CD4-positive, alpha-beta T cell treated with Interleukin-1 beta for 1 hour (primary cell): ENCODE data around the gene CD151.

Experiments
- DNase-seq, 2 donors: peaks; one replicate each; pipeline ENCODE4 v3.0.0-alpha.2; 2020 to 2022

CD151 gene

GRCh38 chr11:859394-860131 lies 26.8 kb downstream of the CD151 start:
- DNase-seq = no peak

- DNase-seq = no peak
These were observed 27.7 kb downstream of the CD151 start for GRCh38 chr11:860234-861104.

DNA sequence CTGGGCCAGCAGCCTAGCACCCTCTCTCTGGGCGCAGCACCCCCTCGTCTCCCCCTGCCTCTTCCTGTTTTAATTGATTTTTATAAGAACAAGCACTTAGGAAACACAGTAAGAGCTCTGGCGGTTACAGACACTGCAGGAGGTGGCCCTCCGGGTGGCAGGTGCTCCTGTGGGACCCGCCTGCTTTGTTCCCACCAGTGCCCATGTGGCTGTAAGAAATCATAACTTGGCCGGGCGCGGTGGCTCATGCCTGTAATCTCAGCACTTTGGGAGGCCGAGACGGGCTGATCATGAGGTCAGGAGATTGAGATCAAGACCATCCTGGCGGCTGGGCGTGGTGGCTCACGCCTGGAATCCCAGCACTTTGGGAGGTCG lies 28.3 kb downstream of the CD151 start:
- DNase-seq = no peak

DNA sequence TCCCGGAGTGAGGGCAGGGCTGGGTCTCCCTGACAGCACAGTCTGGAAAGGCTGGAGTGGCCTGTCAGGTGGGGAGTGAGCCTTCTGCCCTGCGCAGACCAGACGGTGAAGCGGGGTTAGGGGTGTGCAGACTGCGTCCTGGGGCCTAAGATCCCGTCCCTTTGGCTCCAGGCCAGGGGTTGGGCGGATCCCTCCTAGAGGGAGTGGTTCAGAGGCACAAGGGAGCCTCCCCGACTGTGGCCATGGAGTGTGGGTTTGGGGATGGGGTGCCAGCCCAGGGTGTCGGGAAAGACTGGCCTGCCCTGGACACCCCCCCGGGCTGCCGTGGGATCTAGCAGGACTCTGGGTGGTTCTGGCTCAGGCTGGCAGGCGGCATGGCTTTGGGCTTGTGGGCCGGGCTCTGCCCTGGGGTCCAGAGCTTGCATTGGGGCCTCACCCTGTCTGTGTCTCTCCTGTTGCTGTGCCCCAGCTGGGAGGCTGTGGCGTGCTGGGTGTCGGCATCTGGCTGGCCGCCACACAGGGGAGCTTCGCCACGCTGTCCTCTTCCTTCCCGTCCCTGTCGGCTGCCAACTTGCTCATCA lies 29.4 kb downstream of the CD151 start:
- no peak for DNase-seq

GRCh38 chr11:862696-863022 lies 29.9 kb downstream of the CD151 start:
- no peak for DNase-seq

DNA sequence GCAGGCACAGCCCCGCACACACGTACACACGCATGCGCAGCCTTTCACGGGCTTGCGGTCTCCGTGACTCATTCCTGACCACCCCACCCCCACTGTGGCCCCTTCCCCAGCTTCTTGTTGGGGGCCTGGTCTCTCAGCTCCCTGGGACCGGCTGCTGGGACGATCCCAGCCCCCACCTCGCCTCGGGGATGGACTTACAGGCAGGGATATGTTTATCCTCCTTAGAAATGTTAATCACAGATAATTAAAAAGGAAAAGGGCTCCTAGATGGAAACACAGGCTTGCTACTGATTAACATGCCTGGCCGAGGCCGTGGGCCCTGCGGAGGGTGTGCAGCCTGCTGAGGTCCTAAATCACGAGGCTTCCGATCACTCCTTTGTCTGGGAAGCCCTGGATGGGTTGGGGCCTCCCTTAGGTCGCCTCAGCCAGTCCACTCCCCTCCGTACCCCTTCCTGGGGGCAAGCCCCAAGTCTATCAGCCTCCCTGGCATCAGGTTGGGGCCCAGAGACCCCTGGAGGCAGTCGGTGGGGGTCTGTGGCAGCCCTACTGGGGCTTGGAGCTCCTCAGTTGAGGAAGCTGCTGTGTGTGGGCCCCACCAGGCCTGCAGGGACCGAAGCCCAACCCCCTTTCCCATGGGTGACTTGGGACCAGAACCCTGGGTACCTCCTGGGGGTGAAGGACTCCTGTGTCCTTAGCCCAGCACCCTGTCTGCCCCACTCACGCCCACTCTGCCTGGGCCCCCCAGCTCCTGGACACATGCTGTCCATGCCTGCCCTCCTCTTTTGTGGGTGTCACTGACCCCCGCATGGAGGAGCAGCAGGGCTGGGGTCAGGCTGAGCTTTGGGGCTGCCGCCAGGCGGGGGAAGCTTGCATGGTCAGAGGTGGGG lies 30.5 kb downstream of the CD151 start:
- DNase-seq = no peak

DNA sequence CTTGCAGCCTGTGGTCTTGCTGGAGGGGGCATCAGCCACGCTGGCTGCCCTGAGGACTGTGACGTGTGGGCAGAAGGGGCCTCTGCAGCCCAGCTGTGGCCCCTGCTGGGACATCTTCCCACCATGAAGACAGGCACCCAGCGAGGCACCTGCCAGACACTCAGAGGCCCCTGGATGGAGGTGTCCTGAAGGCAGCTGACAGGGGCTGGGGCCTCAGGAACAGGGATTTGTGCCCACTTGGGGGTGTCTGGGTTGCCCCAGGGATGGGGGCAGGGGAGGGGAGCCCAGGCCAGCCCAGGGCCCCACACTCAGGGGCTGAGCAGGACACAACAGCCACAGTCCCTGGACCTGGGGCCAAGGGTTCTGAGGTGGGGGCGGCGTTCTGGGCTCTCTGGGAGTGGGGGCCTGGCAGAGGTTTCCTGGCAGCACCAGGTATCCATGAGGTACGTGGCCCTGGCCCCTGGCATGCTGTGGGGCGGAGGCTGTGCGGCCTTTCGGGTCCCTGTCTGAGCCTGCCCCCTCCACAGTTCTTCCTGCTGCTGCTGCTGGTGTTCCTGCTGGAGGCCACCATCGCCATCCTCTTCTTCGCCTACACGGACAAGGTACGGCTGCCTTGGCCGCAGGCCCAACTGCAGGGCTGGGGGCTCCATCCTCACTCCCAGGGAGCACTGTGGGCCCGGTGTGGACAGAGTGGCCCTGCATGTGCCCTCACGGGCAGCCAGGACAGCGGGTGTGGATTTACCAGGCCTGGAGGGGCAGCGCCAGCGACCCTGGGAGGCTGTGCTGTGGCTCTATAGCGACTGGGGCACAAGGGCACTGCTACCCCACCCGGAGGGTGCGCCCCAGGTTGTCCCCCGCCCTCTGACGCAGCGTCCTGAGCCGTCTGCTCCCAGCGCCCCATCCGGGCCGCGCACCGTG lies 31.4 kb downstream of the CD151 start:
- DNase-seq = no peak

DNA sequence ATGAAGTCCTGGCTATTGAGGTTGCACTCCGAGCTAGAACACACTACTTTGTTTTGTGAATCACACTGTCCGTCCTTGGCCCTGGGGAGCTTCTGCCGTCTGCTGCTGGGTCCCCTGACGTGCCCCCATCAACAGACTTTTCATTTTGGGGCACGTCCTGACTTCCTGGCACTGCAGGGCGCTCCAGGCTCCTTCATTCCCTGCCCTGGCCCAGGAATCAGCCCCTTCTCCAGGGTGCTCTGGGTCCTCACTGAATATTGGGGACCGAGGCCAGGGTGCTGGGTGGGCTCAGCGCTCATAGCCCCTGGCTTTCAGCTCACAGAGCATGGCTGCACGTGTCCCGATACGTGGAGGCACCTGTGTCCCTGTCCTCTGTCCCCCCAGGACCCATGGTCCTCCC lies 32.1 kb downstream of the CD151 start:
- DNase-seq = no peak

DNA sequence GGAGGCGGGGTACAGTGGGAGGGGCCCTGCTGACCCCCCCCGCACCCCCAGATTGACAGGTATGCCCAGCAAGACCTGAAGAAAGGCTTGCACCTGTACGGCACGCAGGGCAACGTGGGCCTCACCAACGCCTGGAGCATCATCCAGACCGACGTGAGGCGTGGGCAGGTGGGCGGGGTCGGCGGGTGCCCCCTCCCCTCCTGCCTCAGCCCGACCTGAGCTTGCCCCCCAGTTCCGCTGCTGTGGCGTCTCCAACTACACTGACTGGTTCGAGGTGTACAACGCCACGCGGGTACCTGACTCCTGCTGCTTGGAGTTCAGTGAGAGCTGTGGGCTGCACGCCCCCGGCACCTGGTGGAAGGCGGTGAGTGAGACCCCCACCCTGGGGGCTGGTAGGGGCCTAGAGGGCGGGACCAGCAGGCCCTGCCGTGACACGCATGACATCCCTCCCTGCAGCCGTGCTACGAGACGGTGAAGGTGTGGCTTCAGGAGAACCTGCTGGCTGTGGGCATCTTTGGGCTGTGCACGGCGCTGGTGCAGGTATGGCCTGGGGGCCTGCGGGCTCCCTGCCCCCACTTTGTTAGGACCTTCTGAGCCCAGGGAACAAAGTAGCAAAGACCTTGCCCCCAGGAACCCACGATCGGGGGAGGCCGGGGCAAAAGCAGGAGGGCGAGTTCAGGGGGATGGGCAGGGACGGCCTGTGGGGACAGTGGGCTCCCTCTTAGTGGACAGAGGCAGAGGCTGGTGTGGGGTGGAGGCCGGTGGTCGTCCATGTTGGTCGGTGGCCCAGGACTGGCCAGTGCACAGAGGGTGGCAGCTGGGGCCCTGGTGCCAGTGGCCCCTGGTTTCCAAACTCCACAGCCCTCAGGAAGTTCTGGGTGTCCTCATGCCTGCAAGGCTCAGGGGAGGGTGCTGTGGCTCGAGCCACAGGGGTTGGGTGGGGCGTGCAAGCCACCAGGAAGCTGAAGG lies 33.0 kb downstream of the CD151 start:
- DNase-seq = no peak

- DNase-seq = no peak
These were observed 33.7 kb downstream of the CD151 start for GRCh38 chr11:866481-866880.

DNA sequence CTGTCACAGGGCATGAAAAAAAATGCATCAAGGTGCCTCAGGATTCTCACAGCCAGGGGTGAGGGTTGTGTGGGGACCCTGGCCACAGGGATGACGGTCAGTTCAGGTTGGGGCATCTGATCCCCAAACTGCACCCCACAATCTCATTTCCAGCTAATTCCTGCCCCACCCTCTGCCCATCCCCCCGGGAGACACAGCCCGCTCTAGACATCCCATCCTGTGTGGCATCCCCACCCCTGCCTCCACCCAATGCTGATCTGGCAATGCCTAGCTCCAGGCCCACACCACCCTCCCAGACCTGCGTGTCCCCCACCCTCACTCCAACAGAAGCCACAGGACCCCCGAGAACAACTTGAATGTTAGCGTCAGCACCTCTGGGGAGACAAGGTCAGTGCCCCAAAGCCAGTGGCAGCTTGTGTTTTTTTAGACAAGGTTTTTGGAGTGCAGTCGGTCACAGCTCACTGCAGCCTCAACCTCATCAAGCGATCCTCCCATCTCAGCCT lies 35.2 kb downstream of the CD151 start:
- DNase-seq = no peak

- no peak for DNase-seq
These were observed 35.6 kb downstream of the CD151 start for GRCh38 chr11:868394-868793.

- no peak for DNase-seq
These were observed 36.0 kb downstream of the CD151 start for GRCh38 chr11:868802-869201.

DNA sequence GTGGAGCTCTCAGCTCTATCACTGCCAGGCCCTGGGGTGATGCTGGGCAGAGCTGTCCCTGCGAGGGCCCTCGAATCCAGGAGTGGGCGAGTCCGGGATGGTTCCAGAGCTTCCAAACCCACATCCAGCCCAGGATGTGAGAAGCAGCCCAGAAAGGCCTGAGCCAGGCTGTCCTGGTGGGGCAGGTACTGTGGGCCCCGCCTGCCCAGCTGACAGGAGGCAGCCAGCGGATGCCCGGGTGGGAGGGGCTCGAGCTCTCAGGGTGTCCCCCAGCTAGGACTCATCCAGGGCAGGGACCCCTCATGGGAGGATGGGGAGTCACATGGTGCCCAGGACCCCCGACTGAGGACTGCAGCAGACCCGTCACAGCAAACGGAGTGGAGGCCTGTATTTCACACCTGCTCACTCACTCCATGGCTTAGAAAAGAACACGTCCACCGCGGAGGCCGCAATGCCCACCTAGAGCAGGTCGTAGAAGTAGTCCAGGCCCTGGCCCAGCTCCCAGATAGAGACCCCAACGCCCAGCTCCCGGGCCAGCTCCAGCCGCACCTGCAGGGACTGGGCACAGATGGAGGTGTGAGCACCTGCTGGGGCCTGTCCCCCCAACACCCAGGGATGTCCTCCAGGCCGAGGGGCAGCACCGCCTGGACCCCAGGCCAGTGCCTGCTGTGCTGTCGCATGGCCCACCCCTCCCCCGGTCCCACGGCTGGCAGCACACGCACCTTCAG lies 36.8 kb downstream of the CD151 start:
- DNase-seq = no peak

GRCh38 chr11:870127-870413 lies 37.3 kb downstream of the CD151 start:
- no peak for DNase-seq

DNA sequence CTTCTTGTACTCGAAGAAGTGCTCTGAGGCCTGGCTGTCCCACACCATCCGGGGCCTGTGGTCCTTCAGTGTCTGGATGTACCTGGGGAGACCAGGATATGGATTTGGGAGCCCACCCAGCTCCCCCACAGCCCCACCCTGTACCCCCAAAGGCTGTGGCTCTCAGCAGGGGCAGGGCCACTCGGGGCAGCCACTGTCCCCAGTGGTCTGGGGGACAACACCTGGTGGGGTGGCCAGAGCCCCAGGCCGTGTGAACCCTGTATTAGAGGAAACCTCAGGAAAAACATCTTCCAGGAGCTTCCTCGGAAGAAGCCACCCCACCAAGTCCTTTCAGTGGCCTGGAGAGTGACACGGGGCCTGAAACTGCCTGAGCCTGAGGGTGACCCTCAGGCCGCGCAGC lies 37.7 kb downstream of the CD151 start:
- DNase-seq = no peak

- no peak for DNase-seq
These were observed 38.7 kb downstream of the CD151 start for GRCh38 chr11:871472-871871.

- no peak for DNase-seq
These were observed 40.0 kb downstream of the CD151 start for GRCh38 chr11:872799-873198.

DNA sequence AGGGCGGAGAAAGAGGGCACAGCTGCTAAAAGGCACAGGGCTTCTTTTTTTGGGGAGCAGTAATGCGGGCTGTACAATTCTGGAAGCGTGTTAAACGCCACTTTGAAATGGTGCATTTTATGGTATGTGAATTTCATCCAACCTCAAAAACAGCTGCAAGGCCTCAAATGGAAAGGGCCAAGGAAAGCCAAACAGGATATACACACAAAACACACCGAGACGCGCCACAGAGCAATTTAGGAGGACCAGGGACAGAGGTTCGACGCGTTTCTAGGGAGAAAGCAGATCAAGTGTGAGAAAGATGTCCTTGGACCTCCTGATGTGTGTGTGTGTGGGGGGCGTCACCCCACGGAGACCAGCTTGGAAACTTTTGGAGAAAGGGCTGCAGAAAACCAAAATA lies 41.0 kb downstream of the CD151 start:
- no peak for DNase-seq

DNA sequence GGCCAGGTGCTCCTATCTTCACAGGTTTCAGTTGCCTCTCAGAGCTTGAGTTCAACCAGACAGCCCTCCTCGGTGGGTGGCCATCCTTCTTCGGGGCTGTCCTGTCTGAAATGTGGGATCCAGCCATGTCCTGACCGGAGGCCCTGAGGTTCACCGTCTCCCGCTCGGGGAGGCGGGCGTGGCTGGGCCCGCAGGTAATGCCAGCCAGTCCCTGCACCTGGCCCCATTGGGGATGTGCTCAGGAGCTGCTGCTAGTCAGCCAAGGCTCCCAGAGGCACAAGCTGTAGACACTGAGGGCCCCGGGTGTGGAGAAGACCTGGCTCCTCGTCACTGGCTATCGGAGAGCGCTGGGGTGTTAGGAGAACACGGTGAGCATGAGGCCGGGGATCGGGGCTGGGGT lies 42.5 kb downstream of the CD151 start:
- no peak for DNase-seq
